Mesenchymal stem cell (in vitro differentiated cells and primary cell): ENCODE data around the gene SLC12A5.

Experiments used
- DNase-seq: peaks from one replicate; pipeline ENCODE4 v3.0.0-alpha.2; 2013
- H2AFZ ChIP-seq: one replicate; pipeline ENCODE4 v1.6.1; 2013; ENCODE audit warnings: low read depth, mild to moderate bottlenecking, control low read depth, inconsistent platforms, low read length, moderate library complexity
- H2AK5ac ChIP-seq: 2 replicates; pipeline ENCODE4 v1.6.1; 2013; ENCODE audit warnings: low read length, moderate library complexity, mild to moderate bottlenecking, inconsistent platforms; ENCODE audit not compliant: severe bottlenecking
- H2BK120ac ChIP-seq: one replicate; pipeline ENCODE4 v1.6.1; 2013; ENCODE audit warnings: low read depth, mild to moderate bottlenecking, inconsistent platforms, low read length, moderate library complexity
- H2BK12ac ChIP-seq, 2 experiments: one replicate each; pipeline ENCODE4 v1.6.1; 2013; ENCODE audit warnings: inconsistent platforms in 2 of 2, low read length in 2 of 2, mild to moderate bottlenecking in 2 of 2, moderate library complexity in 2 of 2, control low read depth in 1 of 2
- H2BK15ac ChIP-seq: one replicate; pipeline ENCODE4 v1.6.1; 2013; ENCODE audit warnings: mild to moderate bottlenecking, low read depth, inconsistent platforms; ENCODE audit not compliant: poor library complexity, severe bottlenecking
- H2BK5ac ChIP-seq: 2 replicates; pipeline ENCODE4 v1.6.1; 2013; ENCODE audit warnings: low read depth, mild to moderate bottlenecking, low read length, control low read depth, inconsistent platforms; ENCODE audit not compliant: poor library complexity, severe bottlenecking
- H3K14ac ChIP-seq, 2 experiments: one replicate each; pipeline ENCODE4 v1.6.1; 2013; ENCODE audit warnings: inconsistent platforms in 2 of 2, low read length in 2 of 2, control low read depth in 1 of 2, mild to moderate bottlenecking in 1 of 2, moderate library complexity in 1 of 2
- H3K18ac ChIP-seq, 2 experiments: one replicate each; pipeline ENCODE4 v1.6.1; 2013; ENCODE audit warnings: inconsistent platforms in 2 of 2, low read length in 2 of 2, control low read depth in 1 of 2, low read depth in 1 of 2, mild to moderate bottlenecking in 1 of 2
- H3K23ac ChIP-seq, 2 experiments: one replicate each; pipeline ENCODE4 v1.6.1; 2013; ENCODE audit warnings: inconsistent platforms in 2 of 2, low read length in 2 of 2, mild to moderate bottlenecking in 2 of 2, moderate library complexity in 2 of 2, control low read depth in 1 of 2
- H3K27ac ChIP-seq: 2 replicates; pipeline ENCODE4 v1.5.1; 2013; ENCODE audit warnings: mild to moderate bottlenecking, moderate library complexity, low read length, control low read depth, inconsistent platforms; ENCODE audit not compliant: poor library complexity, severe bottlenecking
- H3K27me3 ChIP-seq, 2 experiments: 2 replicates each; pipeline versions ENCODE4 v1.6.1 to v1.7.0; 2013; ENCODE audit warnings: low read length in 2 of 2, mild to moderate bottlenecking in 2 of 2, moderate library complexity in 2 of 2, control low read depth in 1 of 2, inconsistent platforms in 1 of 2; ENCODE audit not compliant: control insufficient read depth in 1 of 2, insufficient read depth in 1 of 2
- H3K36me3 ChIP-seq, 2 experiments: 2 replicates each; pipeline versions ENCODE4 v1.6.1 to v1.7.0; 2013; ENCODE audit warnings: low read length in 2 of 2, control low read depth in 1 of 2, inconsistent platforms in 1 of 2, low read depth in 1 of 2, mild to moderate bottlenecking in 1 of 2; ENCODE audit not compliant: insufficient read depth in 2 of 2, control insufficient read depth in 1 of 2
- H3K4ac ChIP-seq, 2 experiments: one replicate each; pipeline ENCODE4 v1.6.1; 2013; ENCODE audit warnings: inconsistent platforms in 2 of 2, low read length in 2 of 2, mild to moderate bottlenecking in 2 of 2, moderate library complexity in 2 of 2, control low read depth in 1 of 2, low read depth in 1 of 2
- H3K4me1 ChIP-seq: 2 replicates; pipeline ENCODE4 v1.6.1; 2013; ENCODE audit warnings: low read depth, low read length, control low read depth; ENCODE audit not compliant: control insufficient read depth, insufficient read depth
- H3K4me2 ChIP-seq: 2 replicates; pipeline ENCODE4 v1.6.1; 2013; ENCODE audit warnings: low read length, mild to moderate bottlenecking, inconsistent platforms; ENCODE audit not compliant: poor library complexity, severe bottlenecking
- H3K4me3 ChIP-seq, 2 experiments: 2 replicates each; pipeline versions ENCODE4 v1.5.1 to v1.7.0; 2013; ENCODE audit warnings: low read length in 2 of 2, mild to moderate bottlenecking in 2 of 2, control low read depth in 1 of 2, low read depth in 1 of 2; ENCODE audit not compliant: insufficient read depth in 1 of 2
- H3K79me1 ChIP-seq: replicated peaks from 2 replicates; pipeline ENCODE4 v1.6.1; 2013; ENCODE audit warnings: mild to moderate bottlenecking, control low read depth, low read length, inconsistent platforms; ENCODE audit not compliant: poor library complexity, severe bottlenecking
- H3K9ac ChIP-seq: 2 replicates; pipeline ENCODE4 v1.7.0; 2013; ENCODE audit warnings: mild to moderate bottlenecking, low read length, moderate library complexity
- H3K9me3 ChIP-seq: 2 replicates; pipeline ENCODE4 v1.7.0; 2013; ENCODE audit warnings: mild to moderate bottlenecking, low read length; ENCODE audit not compliant: control insufficient read depth
- H4K8ac ChIP-seq: one replicate; pipeline ENCODE4 v1.6.1; 2013; ENCODE audit warnings: inconsistent platforms, mild to moderate bottlenecking, low read length, moderate library complexity
- H4K91ac ChIP-seq: one replicate; pipeline ENCODE4 v1.6.1; 2013; ENCODE audit warnings: mild to moderate bottlenecking, low read length, inconsistent platforms
- WGBS: methylation state at CpG from one replicate; pipeline ENCODE4 v1.1.7; 2013; ENCODE audit warnings: mixed read lengths; 5-methylcytosine and 5-hydroxymethylcytosine counted together

Gene SLC12A5

GRCh38 chr20:46062151-46062550 is 33.1 kb downstream of the SLC12A5 start:
- H3K9me3 ChIP-seq = no peaks in the 10 kb centered on the region
- H3K18ac ChIP-seq = no peak overlapping the region
- no peak overlapping the region for H2BK120ac ChIP-seq
- WGBS = 96% methylated on average over 4 of the region's 4 CpGs
- H2BK5ac ChIP-seq = no peak overlapping the region
- H2AFZ ChIP-seq = no peak overlapping the region
- no peak overlapping the region for H3K9ac ChIP-seq
- peaks cover 19% of the 10 kb centered on the region for H3K4me1 ChIP-seq
- H3K23ac ChIP-seq = no peak overlapping the region
- no peak overlapping the region for H2BK15ac ChIP-seq
- H3K4ac ChIP-seq = no peak overlapping the region
- H3K27me3 ChIP-seq = peaks cover 16 to 22% of the 10 kb centered on the region in 2 experiments
- H3K14ac ChIP-seq = no peak overlapping the region
- H3K36me3 ChIP-seq = peaks cover 58 to 70% of the 10 kb centered on the region in 2 experiments
- peaks cover 45% of the 10 kb centered on the region for H3K79me1 ChIP-seq
- H4K8ac ChIP-seq = no peak overlapping the region
- H3K4me2 ChIP-seq = no peak overlapping the region
- H3K27ac ChIP-seq = no peak overlapping the region
- no peak overlapping the region for H2BK12ac ChIP-seq
- H4K91ac ChIP-seq = no peak overlapping the region
- H3K4me3 ChIP-seq = no peak overlapping the region
- DNase-seq = no peak
- no peak overlapping the region for H2AK5ac ChIP-seq

- WGBS = 97% methylated on average over 11 of the region's 12 CpGs
- no peak overlapping the region for H2BK5ac ChIP-seq
Observed at GRCh38 chr20:46062621-46063020, 33.6 kb downstream of the SLC12A5 start.

GRCh38 chr20:46063151-46063550 is 34.1 kb downstream of the SLC12A5 start:
- Histone ChIP-seq H4K8ac (no peak overlapping the region), H3K27ac (no peak overlapping the region), H3K4me1 (peaks cover 11% of the 10 kb centered on the region), H3K36me3 (peaks cover 58 to 78% of the 10 kb centered on the region in 2 experiments), H3K27me3 (peaks cover 6 to 12% of the 10 kb centered on the region in 2 experiments), H2BK5ac (no peak overlapping the region), H3K14ac (no peak overlapping the region), H4K91ac (no peak overlapping the region), H2BK12ac (no peak overlapping the region), H3K4me2 (no peak overlapping the region), H3K18ac (no peak overlapping the region), H2AK5ac (no peak overlapping the region), H3K9me3 (no peaks in the 10 kb centered on the region), H3K23ac (no peak overlapping the region), H2BK120ac (no peak overlapping the region), H3K9ac (no peak overlapping the region), H2BK15ac (no peak overlapping the region), H3K4me3 (no peak overlapping the region), H3K4ac (no peak overlapping the region), H2AFZ (no peak overlapping the region), H3K79me1 (peaks cover 47% of the 10 kb centered on the region)
- DNase-seq = no peak
- 97% methylated on average over 8 of the region's 8 CpGs for WGBS

More at GRCh38 chr20:46062621-46063020, 33.6 kb downstream of the SLC12A5 start:
- H2AFZ ChIP-seq = no peak overlapping the region
- no peak overlapping the region for H3K27ac ChIP-seq
- H2BK15ac ChIP-seq = no peak overlapping the region
- no peak overlapping the region for H2AK5ac ChIP-seq
- H3K27me3 ChIP-seq = peaks cover 12 to 17% of the 10 kb centered on the region in 2 experiments
- H2BK12ac ChIP-seq = no peak overlapping the region
- H3K36me3 ChIP-seq = peaks cover 58 to 73% of the 10 kb centered on the region in 2 experiments
- H3K23ac ChIP-seq = no peak overlapping the region
- no peak overlapping the region for H3K4me2 ChIP-seq
- H3K79me1 ChIP-seq = peaks cover 45% of the 10 kb centered on the region
- no peak for DNase-seq
- H3K4ac ChIP-seq = no peak overlapping the region
- no peak overlapping the region for H4K91ac ChIP-seq
- no peak overlapping the region for H3K14ac ChIP-seq
- H4K8ac ChIP-seq = no peak overlapping the region
- H3K9ac ChIP-seq = no peak overlapping the region
- H3K9me3 ChIP-seq = no peaks in the 10 kb centered on the region
- H2BK120ac ChIP-seq = no peak overlapping the region
- no peak overlapping the region for H3K4me3 ChIP-seq
- peaks cover 16% of the 10 kb centered on the region for H3K4me1 ChIP-seq
- no peak overlapping the region for H3K18ac ChIP-seq

GRCh38 chr20:46063652-46064054 is 34.6 kb downstream of the SLC12A5 start:
- no peak overlapping the region for H2AK5ac ChIP-seq
- H4K8ac ChIP-seq = no peak overlapping the region
- H2BK120ac ChIP-seq = no peak overlapping the region
- peaks cover 58 to 83% of the 10 kb centered on the region in 2 experiments for H3K36me3 ChIP-seq
- H3K4me1 ChIP-seq = peaks cover 6% of the 10 kb centered on the region
- H3K9ac ChIP-seq = no peak overlapping the region
- H2BK12ac ChIP-seq = no peak overlapping the region
- H2BK15ac ChIP-seq = no peak overlapping the region
- H3K9me3 ChIP-seq = no peaks in the 10 kb centered on the region
- no peak overlapping the region for H3K23ac ChIP-seq
- no peak overlapping the region for H3K27ac ChIP-seq
- no peak overlapping the region for H4K91ac ChIP-seq
- WGBS = 81% methylated on average over 2 of the region's 3 CpGs
- peaks cover 1 to 7% of the 10 kb centered on the region in 2 experiments for H3K27me3 ChIP-seq
- no peak overlapping the region for H3K18ac ChIP-seq
- DNase-seq = no peak
- no peak overlapping the region for H3K4me2 ChIP-seq
- H2AFZ ChIP-seq = no peak overlapping the region
- no peak overlapping the region for H3K4me3 ChIP-seq
- H2BK5ac ChIP-seq = no peak overlapping the region
- no peak overlapping the region for H3K4ac ChIP-seq
- peaks cover 47% of the 10 kb centered on the region for H3K79me1 ChIP-seq
- no peak overlapping the region for H3K14ac ChIP-seq
